GM23338 (cell line): ENCODE results near the gene FAM234A. TPM values are rescaled to one million over a fixed set of nuclear protein-coding genes. Genes with fewer than 3 reads are reported as not detected.

Source experiments
- ATAC-seq: fragments of 200-7000 bp; cut with Tn5 transposase; 3 replicates; pipeline ENCODE4 v1.9.1; 2020
- DNase-seq: peaks from one replicate; pipeline ENCODE4 v3.0.0-alpha.2; 2015; ENCODE audit warnings: low spot score
- H2AFZ ChIP-seq: fragments of 200-600 bp; sonication (generic); 2 replicates; pipeline ENCODE4 v1.8.0; 2016; ENCODE audit warnings: antibody characterized with exemption, mild to moderate bottlenecking, moderate library complexity
- H3F3A ChIP-seq: fragments of 200-600 bp; sonication (generic); replicated peaks from 2 replicates; pipeline ENCODE4 v1.8.0; 2017; ENCODE audit warnings: antibody characterized with exemption, mixed run types, low read depth
- H3K27ac ChIP-seq: fragments of 200-600 bp; sonication (generic); 2 replicates; pipeline ENCODE4 v1.6.1; 2016; ENCODE audit warnings: low read depth
- H3K27me3 ChIP-seq: fragments of 200-600 bp; sonication (generic); 2 replicates; pipeline ENCODE4 v1.8.0; 2016; ENCODE audit warnings: mild to moderate bottlenecking, mixed run types, moderate library complexity; ENCODE audit not compliant: insufficient read depth
- H3K36me3 ChIP-seq: fragments of 200-600 bp; sonication (generic); 2 replicates; pipeline ENCODE4 v1.8.0; 2016; ENCODE audit warnings: mild to moderate bottlenecking; ENCODE audit not compliant: insufficient read depth
- H3K4me1 ChIP-seq: fragments of 200-600 bp; sonication (generic); 2 replicates; pipeline ENCODE4 v1.8.0; 2016; ENCODE audit warnings: mild to moderate bottlenecking, moderate library complexity; ENCODE audit not compliant: insufficient read depth
- H3K4me2 ChIP-seq: fragments of 200-600 bp; sonication (generic); 2 replicates; pipeline ENCODE4 v1.7.1; 2017; ENCODE audit warnings: mixed run types
- H3K4me3 ChIP-seq: fragments of 200-600 bp; sonication (generic); 2 replicates; pipeline ENCODE4 v1.6.1; 2016; ENCODE audit warnings: mixed run types
- H3K79me2 ChIP-seq: fragments of 200-600 bp; sonication (generic); replicated peaks from 2 replicates; pipeline ENCODE4 v1.8.0; 2017; ENCODE audit warnings: mild to moderate bottlenecking; ENCODE audit not compliant: insufficient read depth
- H3K9me2 ChIP-seq: fragments of 200-600 bp; sonication (generic); 2 replicates; pipeline ENCODE4 v1.8.0; 2017; ENCODE audit not compliant: insufficient read depth
- H4K20me1 ChIP-seq: fragments of 200-600 bp; sonication (generic); replicated peaks from 2 replicates; pipeline ENCODE4 v1.8.0; 2017; ENCODE audit warnings: mild to moderate bottlenecking; ENCODE audit not compliant: insufficient read depth
- H3K27ac Mint-ChIP-seq: 2 replicates; pipeline ENCODE4 v1.8.0; 2020; ENCODE audit warnings: inconsistent platforms, mild to moderate bottlenecking, moderate library complexity, mixed read lengths
- H3K27me3 Mint-ChIP-seq: 3 replicates; pipeline ENCODE4 v1.8.0; 2022; ENCODE audit warnings: low read depth, mild to moderate bottlenecking, moderate library complexity, mixed read lengths, inconsistent platforms; ENCODE audit not compliant: insufficient read depth, poor library complexity
- H3K36me3 Mint-ChIP-seq: 3 replicates; pipeline ENCODE4 v1.8.0; 2021; ENCODE audit warnings: low read depth, mild to moderate bottlenecking, inconsistent platforms, moderate library complexity, mixed read lengths
- H3K4me1 Mint-ChIP-seq: 3 replicates; pipeline ENCODE4 v1.8.0; 2020; ENCODE audit warnings: mild to moderate bottlenecking, inconsistent platforms, mixed read lengths
- H3K4me3 Mint-ChIP-seq: 3 replicates; pipeline ENCODE4 v1.8.0; 2021; ENCODE audit warnings: moderate library complexity, mild to moderate bottlenecking, inconsistent platforms, mixed read lengths
- H3K9me3 Mint-ChIP-seq: 3 replicates; pipeline ENCODE4 v1.8.0; 2020; ENCODE audit warnings: moderate library complexity, mild to moderate bottlenecking, inconsistent platforms, mixed read lengths
- CREB1 ChIP-seq: fragments of 250-450 bp; sonication (Bioruptor Pico); IDR thresholded peaks from 2 replicates; pipeline ENCODE4 v1.5.0; 2020; ENCODE audit warnings: low read depth, mild to moderate bottlenecking, moderate library complexity
- EZH2 ChIP-seq: fragments of 200-600 bp; sonication (generic); IDR thresholded peaks from one replicate; pipeline ENCODE4 v1.8.0; 2017; ENCODE audit warnings: antibody characterized with exemption, mild to moderate bottlenecking, low read depth; ENCODE audit not compliant: unreplicated experiment
- EZH2phosphoT487 ChIP-seq: fragments of 200-600 bp; sonication (generic); IDR thresholded peaks from one replicate; pipeline ENCODE4 v1.8.1; 2018; ENCODE audit warnings: antibody characterized with exemption; ENCODE audit not compliant: unreplicated experiment
- JUNB ChIP-seq: IDR thresholded peaks from one replicate; pipeline ENCODE4 v1.6.1; 2016; ENCODE audit warnings: antibody characterized with exemption; ENCODE audit not compliant: unreplicated experiment
- NANOG ChIP-seq: IDR thresholded peaks from 2 replicates; pipeline ENCODE4 v1.6.1; 2016; ENCODE audit warnings: antibody characterized with exemption, borderline replicate concordance
- POLR2AphosphoS5 ChIP-seq: IDR thresholded peaks from 2 replicates; pipeline ENCODE4 v1.6.1; 2016; ENCODE audit warnings: antibody characterized with exemption, low read depth
- STAT1 ChIP-seq: IDR thresholded peaks from one replicate; pipeline ENCODE4 v1.6.1; 2016; ENCODE audit warnings: antibody characterized with exemption; ENCODE audit not compliant: unreplicated experiment
- ZNF114 ChIP-seq: fragments of 250-450 bp; sonication (Bioruptor Pico); IDR thresholded peaks from 2 replicates; pipeline ENCODE4 v1.5.0; 2020; ENCODE audit warnings: mild to moderate bottlenecking, moderate library complexity
- ZNF331 ChIP-seq: fragments of 250-450 bp; sonication (Bioruptor Pico); IDR thresholded peaks from 2 replicates; pipeline ENCODE4 v1.5.0; 2020; ENCODE audit warnings: low read depth, mild to moderate bottlenecking, moderate library complexity
- ZNF462 ChIP-seq: fragments of 250-450 bp; sonication (Bioruptor Pico); IDR thresholded peaks from 2 replicates; pipeline ENCODE4 v1.5.0; 2020; ENCODE audit warnings: mild to moderate bottlenecking, moderate library complexity
- polyA plus RNA-seq: library from polyadenylated mRNA; unstranded; fragments of >200 nt; fragmentation: Nextera tagmentation; extraction: Ambion mirVana; gene quantifications from 2 replicates; pipeline ENCODE4 v1.2.1, GENCODE V29; 2016
- total RNA-seq: library from RNA; depleted of rRNA; stranded (reverse); fragments of >200 nt; shearing (Covaris generic); gene quantifications from 2 replicates; pipeline ENCODE4 v1.2.3, GENCODE V29; 2014
- TF ChIP-seq, protein P1 (sequence below): IDR thresholded peaks from one replicate; pipeline ENCODE4 v1.6.1; 2018; ENCODE audit warnings: antibody characterized with exemption; ENCODE audit not compliant: unreplicated experiment
- TF ChIP-seq, protein P2 (sequence below): IDR thresholded peaks from 2 replicates; pipeline ENCODE4 v1.6.1; 2016; ENCODE audit warnings: antibody characterized with exemption
- TF ChIP-seq, protein P3 (sequence below), 2 experiments: fragments of 200-600 bp in 1 of 2; sonication (generic) in 1 of 2; conservative IDR thresholded peaks; 2 replicates each; pipeline versions ENCODE4 v1.5.1 to v1.6.1; 2016 to 2017; ENCODE audit warnings: antibody characterized with exemption in 2 of 2, low read depth in 2 of 2, mild to moderate bottlenecking in 2 of 2, moderate library complexity in 1 of 2

The FAM234A gene
- total and polyA plus RNA-seq, 2 experiments from 2014 or later: 41.9 to 128 TPM

DNA sequence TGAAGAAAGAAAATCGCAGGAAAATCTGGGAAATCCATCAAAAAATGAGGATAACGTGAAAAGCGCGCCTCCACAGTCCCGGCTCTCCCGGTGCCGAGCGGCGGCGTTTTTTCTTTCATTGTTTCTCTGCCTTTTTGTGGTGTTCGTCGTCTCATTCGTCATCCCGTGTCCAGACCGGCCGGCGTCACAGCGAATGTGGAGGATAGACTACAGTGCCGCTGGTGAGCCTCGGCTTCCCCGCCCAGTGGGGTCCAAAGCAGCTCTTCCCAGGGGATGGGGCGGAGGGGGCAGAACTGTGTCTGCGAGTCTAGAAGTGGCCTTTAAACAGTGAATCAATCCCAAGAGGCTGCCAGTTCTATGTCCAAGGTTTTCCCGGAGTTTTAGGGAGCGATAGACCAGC is 19.8 kb downstream of the FAM234A start:
- H3K9me2 ChIP-seq: no peaks in the 10 kb centered on the region
- H3K4me2 ChIP-seq: no peak overlapping the region
- no peak overlapping the region for H3K4me3 ChIP-seq
- DNase-seq (no peak), ATAC-seq (no peak)
- H3F3A ChIP-seq: no peaks in the 10 kb centered on the region
- H2AFZ ChIP-seq: no peak overlapping the region
- Mint-ChIP-seq H3K27me3 (peaks cover 7% of the 10 kb centered on the region), H3K4me1 (peaks cover 4% of the 10 kb centered on the region; the same call in 2 of the 3 replicates), H3K36me3 (peaks cover 43% of the 10 kb centered on the region; the same call in 2 of the 3 replicates), H3K9me3 (no peaks in the 10 kb centered on the region), H3K4me3 (no peak overlapping the region), H3K27ac (no peak overlapping the region)
- no peaks in the 10 kb centered on the region for H3K4me1 ChIP-seq
- no peak overlapping the region for H3K27ac ChIP-seq
- H4K20me1 ChIP-seq: peaks cover 4% of the 10 kb centered on the region
- no peak for TF ChIP-seq JUNB
- TF ChIP-seq ZNF331 (CRISPR knock-in tag): no peak
- TF ChIP-seq, protein P1, sequence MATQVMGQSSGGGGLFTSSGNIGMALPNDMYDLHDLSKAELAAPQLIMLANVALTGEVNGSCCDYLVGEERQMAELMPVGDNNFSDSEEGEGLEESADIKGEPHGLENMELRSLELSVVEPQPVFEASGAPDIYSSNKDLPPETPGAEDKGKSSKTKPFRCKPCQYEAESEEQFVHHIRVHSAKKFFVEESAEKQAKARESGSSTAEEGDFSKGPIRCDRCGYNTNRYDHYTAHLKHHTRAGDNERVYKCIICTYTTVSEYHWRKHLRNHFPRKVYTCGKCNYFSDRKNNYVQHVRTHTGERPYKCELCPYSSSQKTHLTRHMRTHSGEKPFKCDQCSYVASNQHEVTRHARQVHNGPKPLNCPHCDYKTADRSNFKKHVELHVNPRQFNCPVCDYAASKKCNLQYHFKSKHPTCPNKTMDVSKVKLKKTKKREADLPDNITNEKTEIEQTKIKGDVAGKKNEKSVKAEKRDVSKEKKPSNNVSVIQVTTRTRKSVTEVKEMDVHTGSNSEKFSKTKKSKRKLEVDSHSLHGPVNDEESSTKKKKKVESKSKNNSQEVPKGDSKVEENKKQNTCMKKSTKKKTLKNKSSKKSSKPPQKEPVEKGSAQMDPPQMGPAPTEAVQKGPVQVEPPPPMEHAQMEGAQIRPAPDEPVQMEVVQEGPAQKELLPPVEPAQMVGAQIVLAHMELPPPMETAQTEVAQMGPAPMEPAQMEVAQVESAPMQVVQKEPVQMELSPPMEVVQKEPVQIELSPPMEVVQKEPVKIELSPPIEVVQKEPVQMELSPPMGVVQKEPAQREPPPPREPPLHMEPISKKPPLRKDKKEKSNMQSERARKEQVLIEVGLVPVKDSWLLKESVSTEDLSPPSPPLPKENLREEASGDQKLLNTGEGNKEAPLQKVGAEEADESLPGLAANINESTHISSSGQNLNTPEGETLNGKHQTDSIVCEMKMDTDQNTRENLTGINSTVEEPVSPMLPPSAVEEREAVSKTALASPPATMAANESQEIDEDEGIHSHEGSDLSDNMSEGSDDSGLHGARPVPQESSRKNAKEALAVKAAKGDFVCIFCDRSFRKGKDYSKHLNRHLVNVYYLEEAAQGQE: no peak
- TF ChIP-seq, protein P2, sequence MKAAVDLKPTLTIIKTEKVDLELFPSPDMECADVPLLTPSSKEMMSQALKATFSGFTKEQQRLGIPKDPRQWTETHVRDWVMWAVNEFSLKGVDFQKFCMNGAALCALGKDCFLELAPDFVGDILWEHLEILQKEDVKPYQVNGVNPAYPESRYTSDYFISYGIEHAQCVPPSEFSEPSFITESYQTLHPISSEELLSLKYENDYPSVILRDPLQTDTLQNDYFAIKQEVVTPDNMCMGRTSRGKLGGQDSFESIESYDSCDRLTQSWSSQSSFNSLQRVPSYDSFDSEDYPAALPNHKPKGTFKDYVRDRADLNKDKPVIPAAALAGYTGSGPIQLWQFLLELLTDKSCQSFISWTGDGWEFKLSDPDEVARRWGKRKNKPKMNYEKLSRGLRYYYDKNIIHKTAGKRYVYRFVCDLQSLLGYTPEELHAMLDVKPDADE: no peak
- TF ChIP-seq POLR2AphosphoS5: no peak
- no peak for TF ChIP-seq ZNF462
- TF ChIP-seq, protein P3, sequence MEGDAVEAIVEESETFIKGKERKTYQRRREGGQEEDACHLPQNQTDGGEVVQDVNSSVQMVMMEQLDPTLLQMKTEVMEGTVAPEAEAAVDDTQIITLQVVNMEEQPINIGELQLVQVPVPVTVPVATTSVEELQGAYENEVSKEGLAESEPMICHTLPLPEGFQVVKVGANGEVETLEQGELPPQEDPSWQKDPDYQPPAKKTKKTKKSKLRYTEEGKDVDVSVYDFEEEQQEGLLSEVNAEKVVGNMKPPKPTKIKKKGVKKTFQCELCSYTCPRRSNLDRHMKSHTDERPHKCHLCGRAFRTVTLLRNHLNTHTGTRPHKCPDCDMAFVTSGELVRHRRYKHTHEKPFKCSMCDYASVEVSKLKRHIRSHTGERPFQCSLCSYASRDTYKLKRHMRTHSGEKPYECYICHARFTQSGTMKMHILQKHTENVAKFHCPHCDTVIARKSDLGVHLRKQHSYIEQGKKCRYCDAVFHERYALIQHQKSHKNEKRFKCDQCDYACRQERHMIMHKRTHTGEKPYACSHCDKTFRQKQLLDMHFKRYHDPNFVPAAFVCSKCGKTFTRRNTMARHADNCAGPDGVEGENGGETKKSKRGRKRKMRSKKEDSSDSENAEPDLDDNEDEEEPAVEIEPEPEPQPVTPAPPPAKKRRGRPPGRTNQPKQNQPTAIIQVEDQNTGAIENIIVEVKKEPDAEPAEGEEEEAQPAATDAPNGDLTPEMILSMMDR (conservative IDR thresholded peaks at IDR 0.05; ENCODE audit: low read depth in 2 of 2): no peak
- no peak for TF ChIP-seq NANOG
- no peak for TF ChIP-seq EZH2
- no peak for TF ChIP-seq STAT1
- no peak for TF ChIP-seq ZNF114 (CRISPR knock-in tag)
- no peak for TF ChIP-seq CREB1
- TF ChIP-seq EZH2phosphoT487: no peak
- H3K36me3 ChIP-seq: no peaks in the 10 kb centered on the region; the same call in 1 of the 2 replicates
- H3K27me3 ChIP-seq: no peaks in the 10 kb centered on the region
- H3K79me2 ChIP-seq: no peaks in the 10 kb centered on the region
